HG02610 (cell line): ENCODE measurements around the gene TNFRSF11A.

ENCODE experiments used
- ATAC-seq: cut with Tn5 transposase; IDR thresholded peaks from one replicate; pipeline ENCODE4 v1.9.1; 2021; ENCODE audit warnings: mild to moderate bottlenecking, moderate library complexity; ENCODE audit not compliant: unreplicated experiment

TNFRSF11A gene

DNA sequence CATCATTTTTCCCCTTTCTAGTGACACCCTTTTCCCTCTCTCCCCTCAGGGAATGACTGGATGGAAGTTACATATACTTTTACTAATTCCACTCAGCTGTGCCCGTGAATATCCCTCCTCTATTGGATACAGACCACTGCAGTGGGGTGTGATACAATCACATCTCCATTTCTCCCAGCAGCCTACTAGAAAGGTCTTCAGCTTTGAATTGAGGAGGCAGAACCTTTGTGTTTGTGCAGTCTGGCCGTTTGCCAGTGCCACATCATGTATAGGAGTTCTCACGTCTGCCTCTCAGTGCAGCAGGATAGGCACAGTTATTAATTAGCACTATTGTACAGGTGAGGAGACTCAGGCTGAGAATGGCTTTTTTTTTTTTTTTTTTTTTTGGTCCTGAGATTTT is 16.4 kb downstream of the TNFRSF11A start:
- no peak for ATAC-seq

DNA sequence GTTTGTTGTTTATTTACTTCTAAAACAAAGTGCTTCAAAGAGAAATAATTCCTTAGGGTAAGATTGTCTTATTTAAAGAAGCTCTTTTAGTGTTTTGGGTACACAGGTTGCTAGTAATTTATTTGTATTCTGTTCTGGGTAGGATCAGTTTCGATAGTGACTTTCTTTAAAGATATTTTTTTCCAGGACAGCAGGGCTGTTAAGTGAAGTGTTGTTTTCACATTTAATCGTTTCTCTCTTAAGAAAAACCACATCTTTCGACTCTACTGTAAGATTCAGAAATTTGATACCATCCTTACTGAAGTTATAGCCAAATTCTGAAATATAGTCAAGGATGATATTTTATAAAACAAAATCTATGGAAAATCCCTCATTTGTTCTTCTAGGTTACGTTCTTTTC is 17.8 kb downstream of the TNFRSF11A start:
- ATAC-seq = no peak

DNA sequence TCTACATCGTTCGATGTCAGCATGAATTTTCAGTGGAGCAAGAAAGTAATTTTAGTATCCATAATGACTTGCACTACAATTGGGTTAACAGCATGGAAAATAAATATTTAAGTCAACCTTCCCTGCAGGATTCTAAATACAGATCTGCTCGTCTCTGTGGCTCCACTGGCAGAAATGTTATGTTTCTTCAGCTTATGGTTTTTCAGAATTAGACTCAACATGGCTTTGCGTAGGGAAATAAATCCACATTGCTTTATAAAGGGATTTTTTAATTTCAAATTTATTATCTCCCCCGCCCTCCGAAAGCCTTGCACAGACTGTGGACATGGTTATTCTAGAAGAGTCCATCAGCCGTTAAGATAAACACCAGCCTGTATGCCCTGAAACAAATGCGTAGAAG is 18.2 kb downstream of the TNFRSF11A start:
- no peak for ATAC-seq

- no peak for ATAC-seq
Measured at GRCh38 chr18:62345909-62346308, 20.8 kb downstream of the TNFRSF11A start.

- no peak for ATAC-seq
Measured at GRCh38 chr18:62346333-62347088, 21.4 kb downstream of the TNFRSF11A start.

DNA sequence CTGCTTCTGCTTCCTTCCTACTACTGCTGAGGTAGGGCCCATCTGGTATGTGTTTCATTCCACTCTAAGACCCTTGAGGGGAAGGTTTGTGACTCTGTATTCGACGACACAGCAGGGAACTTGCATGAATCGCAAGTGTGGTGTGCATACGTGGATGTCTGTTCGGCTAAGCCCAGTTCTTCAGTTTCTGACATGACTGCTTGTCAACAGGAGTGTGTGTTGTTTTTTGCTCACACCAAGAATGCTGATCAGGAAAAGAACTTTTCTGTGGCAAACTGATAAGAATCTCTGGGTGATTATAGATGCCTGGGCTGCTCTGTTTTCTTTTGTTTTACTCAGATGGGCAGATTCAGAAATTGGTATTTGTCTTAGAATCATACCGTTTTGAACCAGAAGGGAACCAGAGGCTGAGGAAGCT is 22.0 kb downstream of the TNFRSF11A start:
- ATAC-seq = no peak

GRCh38 chr18:62348474-62348873 is 23.4 kb downstream of the TNFRSF11A start:
- no peak for ATAC-seq

DNA sequence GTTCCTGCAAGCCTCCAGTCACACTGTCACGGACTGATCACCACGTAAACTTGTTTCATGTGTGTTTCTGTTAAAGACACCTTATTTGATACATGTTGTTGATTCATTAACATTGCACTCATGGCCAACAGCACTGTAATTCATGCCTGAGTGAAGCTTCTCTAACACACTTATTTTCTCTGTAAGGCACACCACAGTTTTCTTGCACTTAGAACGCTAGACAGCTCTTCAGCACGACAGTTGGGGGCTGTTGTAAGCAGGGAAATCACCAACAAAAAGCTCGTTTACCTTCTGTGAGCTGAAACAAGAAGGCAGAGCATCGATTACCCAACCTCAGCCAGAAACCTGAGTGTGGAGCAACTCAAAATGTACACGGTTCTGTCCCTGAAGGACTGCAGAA is 28.1 kb downstream of the TNFRSF11A start:
- ATAC-seq = no peak

- ATAC-seq = no peak
Measured at GRCh38 chr18:62354151-62354550, 29.0 kb downstream of the TNFRSF11A start.

- peak; percentile 45 for ATAC-seq
Measured at GRCh38 chr18:62357079-62357719, 32.1 kb downstream of the TNFRSF11A start.

DNA sequence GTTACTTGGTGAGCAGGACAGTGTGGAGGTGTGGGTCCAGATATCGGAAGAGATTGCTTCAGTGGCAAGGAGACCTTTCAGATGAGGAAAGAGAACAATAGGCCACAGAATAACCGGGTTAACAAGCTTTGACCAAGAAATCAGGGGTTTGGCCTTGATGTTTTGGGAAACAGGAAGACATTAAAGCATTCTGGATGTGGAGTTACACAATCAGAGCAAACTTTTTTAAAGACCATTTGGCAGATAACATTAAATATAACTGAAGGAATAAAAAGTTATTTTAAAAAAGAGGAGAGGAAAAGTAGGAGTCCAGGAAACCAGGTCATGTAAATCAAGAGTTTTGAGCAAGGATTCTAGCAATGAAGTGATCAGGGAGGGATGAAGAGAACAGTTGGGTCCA is 35.7 kb downstream of the TNFRSF11A start:
- no peak for ATAC-seq

GRCh38 chr18:62361288-62361687 is 36.2 kb downstream of the TNFRSF11A start:
- no peak for ATAC-seq

DNA sequence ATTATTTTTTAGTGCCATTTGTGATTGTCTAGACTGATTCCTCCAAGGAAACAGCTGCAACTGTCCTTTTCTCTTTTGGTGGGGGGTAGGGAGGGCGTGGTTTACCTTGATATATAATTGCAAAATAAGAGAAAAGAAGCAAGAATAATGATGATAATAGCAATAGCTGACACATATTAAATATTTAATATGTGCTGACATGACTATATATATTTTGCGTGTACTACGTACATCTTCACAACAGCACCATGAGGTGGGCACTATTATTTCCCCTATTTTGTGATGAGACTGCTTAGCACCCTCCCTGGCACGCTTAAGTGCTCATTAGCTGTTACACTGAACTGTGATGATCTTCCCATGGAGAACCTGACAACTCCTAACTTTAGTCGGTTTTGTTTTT is 39.4 kb downstream of the TNFRSF11A start:
- no peak for ATAC-seq

DNA sequence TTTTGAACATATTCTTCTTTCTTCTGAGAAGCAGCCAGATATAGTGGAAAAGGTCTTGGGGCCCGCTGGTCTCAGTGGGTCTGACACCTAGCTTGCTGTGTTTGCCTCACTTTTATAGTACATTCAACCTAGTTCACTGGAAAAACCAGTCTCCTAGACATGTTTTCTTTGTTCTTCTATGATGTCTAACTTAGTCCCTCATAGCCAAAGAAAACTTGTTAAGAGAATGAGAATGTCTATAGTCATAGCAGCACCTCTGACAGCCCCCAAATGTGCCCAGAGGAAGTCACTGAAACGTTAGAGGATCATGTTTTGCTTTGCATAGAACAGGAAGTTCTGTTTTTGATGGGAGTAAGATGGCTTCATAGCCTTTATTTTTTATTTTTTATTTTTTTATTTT is 40.3 kb downstream of the TNFRSF11A start:
- peak; percentile 37 for ATAC-seq

- ATAC-seq = no peak
Measured at GRCh38 chr18:62366992-62367391, 41.9 kb downstream of the TNFRSF11A start.

- ATAC-seq = peak; percentile 87
Measured at GRCh38 chr18:62368100-62368499, 43.0 kb downstream of the TNFRSF11A start.

DNA sequence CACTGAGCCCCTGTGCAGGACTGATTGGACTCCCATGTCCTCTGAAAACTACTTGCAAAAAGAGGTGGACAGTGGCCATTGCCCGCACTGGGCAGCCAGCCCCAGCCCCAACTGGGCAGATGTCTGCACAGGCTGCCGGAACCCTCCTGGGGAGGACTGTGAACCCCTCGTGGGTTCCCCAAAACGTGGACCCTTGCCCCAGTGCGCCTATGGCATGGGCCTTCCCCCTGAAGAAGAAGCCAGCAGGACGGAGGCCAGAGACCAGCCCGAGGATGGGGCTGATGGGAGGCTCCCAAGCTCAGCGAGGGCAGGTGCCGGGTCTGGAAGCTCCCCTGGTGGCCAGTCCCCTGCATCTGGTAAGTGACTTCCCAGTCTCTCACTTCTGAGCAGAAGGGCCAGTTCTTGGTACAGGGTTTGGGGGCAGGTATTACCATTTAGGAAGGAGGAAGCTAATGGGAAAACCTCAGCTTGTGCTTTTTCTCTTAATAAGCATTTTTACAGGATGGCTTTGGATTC is 44.1 kb downstream of the TNFRSF11A start:
- ATAC-seq = no peak

DNA sequence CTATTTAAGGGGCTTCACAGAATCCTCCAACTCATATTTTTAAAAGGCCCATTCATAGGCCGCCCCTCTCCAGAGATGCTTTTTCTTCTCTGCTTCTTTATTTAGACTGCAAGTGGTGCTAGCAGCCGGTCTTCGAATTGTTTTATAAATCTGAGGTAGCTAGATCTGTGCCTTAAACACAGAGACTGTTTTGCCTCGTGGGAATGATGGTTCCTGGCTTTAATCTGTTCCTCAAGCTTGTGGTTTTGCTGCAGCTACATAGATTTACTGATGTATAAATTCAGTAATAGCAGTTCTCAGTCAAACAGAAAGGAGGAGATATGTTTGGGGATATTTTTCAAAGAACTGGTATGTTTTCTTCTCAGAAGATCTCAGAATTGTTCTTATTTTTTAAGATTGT is 45.3 kb downstream of the TNFRSF11A start:
- no peak for ATAC-seq

GRCh38 chr18:62371436-62371835 is 46.3 kb downstream of the TNFRSF11A start:
- no peak for ATAC-seq

GRCh38 chr18:62372156-62372555 is 47.0 kb downstream of the TNFRSF11A start:
- ATAC-seq = no peak

DNA sequence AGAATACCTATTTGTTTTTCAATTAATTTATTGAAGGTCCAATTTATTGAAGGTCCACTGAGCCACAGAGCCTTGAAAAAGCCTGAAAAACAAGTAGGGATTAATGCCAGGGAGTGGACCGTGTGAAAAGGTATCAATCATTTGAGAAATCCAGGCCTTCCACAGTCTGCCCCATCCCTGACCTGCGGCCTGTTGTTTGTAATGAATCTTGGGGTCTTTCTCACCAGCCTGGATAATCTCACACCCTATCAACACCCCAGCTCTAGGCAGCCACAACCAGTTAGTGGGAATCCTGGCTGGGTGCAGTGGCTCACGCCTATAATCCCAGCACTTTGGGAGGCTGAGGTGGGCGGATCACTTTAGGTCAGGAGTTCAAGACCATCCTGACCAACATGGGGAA is 47.8 kb downstream of the TNFRSF11A start:
- no peak for ATAC-seq

- ATAC-seq = no peak
Measured at GRCh38 chr18:62374410-62374965, 49.4 kb downstream of the TNFRSF11A start.
